ENCODE measurements around the gene TADA2B. TPM values are rescaled to one million over a fixed set of nuclear protein-coding genes. Genes with fewer than 3 reads are reported as not detected.

The TADA2B gene
- total RNA-seq, 1 donor from 2014 or later, result 19.8 TPM

DNA sequence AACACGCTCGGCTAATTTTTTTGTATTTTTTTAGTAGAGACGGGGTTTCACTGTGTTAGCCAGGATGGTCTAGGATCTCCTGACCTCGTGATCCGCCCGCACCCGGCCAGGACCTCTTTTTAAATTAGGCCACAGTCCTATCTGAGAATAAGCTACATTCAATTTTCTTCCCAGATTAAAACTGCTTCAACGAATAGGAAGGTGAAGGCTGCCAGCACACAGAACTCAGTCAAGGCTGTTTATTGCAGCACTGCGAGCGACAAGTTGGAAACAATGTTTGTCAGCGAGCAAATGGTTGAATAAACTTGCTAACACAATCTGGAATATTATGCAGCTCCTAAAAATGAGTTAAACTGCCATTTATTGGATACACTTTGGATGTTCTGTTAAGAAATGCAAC lies 22.8 kb downstream of the TADA2B start:
- Histone ChIP-seq H3K4me2 (ENCODE audit: low read length) (no peak overlapping the region), H3K4me1 (ENCODE audit: insufficient read depth, low read length) (peaks cover 16% of the 10 kb centered on the region), H3K9me3 (ENCODE audit: insufficient read depth, low read depth, low read length) (no peaks in the 10 kb centered on the region), H3K79me2 (ENCODE audit: insufficient read depth, low read length) (peaks cover 42% of the 10 kb centered on the region), H2AFZ (ENCODE audit: low read depth, low read length) (no peak overlapping the region), H3K27me3 (ENCODE audit: insufficient read depth, low read length) (no peaks in the 10 kb centered on the region), H4K20me1 (ENCODE audit: insufficient read depth, low read length) (peaks cover 55% of the 10 kb centered on the region), H3K9ac (ENCODE audit: low read length) (no peak overlapping the region), H3K36me3 (ENCODE audit: insufficient read depth, low read length) (peaks cover 24% of the 10 kb centered on the region), H3K27ac (ENCODE audit: low read depth, low read length) (no peak overlapping the region), H3K4me3 (ENCODE audit: insufficient read depth, low read depth, low read length) (no peak overlapping the region)
- H3K4me1 Mint-ChIP-seq (ENCODE audit: low read depth, unreplicated experiment), result peaks cover 3% of the 10 kb centered on the region
- peaks cover 6% of the 10 kb centered on the region for H3K27me3 Mint-ChIP-seq (ENCODE audit: low read depth, unreplicated experiment)
- peaks cover 12% of the 10 kb centered on the region for H3K36me3 Mint-ChIP-seq (ENCODE audit: low read depth, unreplicated experiment)
- peak overlapping the region; percentile 94 for H3K4me3 Mint-ChIP-seq (ENCODE audit: unreplicated experiment)
- TF ChIP-seq EZH2 (IDR thresholded peaks at IDR 0.05; ENCODE audit: insufficient read depth, low read length), result no peak
- no peak for TF ChIP-seq CTCF (IDR thresholded peaks at IDR 0.05; ENCODE audit: insufficient read depth, low read depth, low read length)
- no peaks in the 10 kb centered on the region for H3K9me3 Mint-ChIP-seq (ENCODE audit: unreplicated experiment)
- FAIRE-seq (no peak), DNase-seq (ENCODE audit: low read depth) (no peak)
- no peak overlapping the region for H3K27ac Mint-ChIP-seq (ENCODE audit: unreplicated experiment)

DNA sequence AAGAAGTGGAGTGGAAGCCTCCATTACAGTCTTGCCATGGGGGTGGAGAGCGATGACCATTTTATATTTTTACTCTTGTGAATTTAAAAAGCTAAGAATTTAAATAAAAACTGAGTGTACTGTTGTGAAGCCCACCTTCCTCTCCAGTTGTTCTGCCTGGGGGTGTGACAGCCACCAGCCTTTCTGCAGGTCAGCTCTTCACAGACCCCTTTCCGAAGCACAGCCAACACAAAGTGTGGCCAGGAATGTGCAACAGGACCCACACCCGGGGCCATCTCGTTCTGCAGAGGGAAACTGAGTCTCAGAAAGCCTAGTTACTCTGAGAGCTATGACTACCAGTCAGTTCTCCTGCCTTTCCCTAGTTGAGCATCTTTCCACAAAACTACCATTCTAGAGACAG lies 23.3 kb downstream of the TADA2B start:
- H3K9ac ChIP-seq (ENCODE audit: low read length), result peak overlapping the region; percentile 87

More for the DNA sequence above, 23.3 kb downstream of the TADA2B start:
- Histone ChIP-seq H4K20me1 (ENCODE audit: insufficient read depth, low read length) (peaks cover 50% of the 10 kb centered on the region), H3K9me3 (ENCODE audit: insufficient read depth, low read depth, low read length) (no peaks in the 10 kb centered on the region), H3K27me3 (ENCODE audit: insufficient read depth, low read length) (no peaks in the 10 kb centered on the region), H3K27ac (ENCODE audit: low read depth, low read length) (no peak overlapping the region), H3K36me3 (ENCODE audit: insufficient read depth, low read length) (peaks cover 19% of the 10 kb centered on the region), H3K4me1 (ENCODE audit: insufficient read depth, low read length) (peaks cover 16% of the 10 kb centered on the region), H2AFZ (ENCODE audit: low read depth, low read length) (no peak overlapping the region), H3K4me3 (ENCODE audit: insufficient read depth, low read depth, low read length) (peak overlapping the region; percentile 72), H3K79me2 (ENCODE audit: insufficient read depth, low read length) (peaks cover 42% of the 10 kb centered on the region), H3K4me2 (ENCODE audit: low read length) (peak overlapping the region; percentile 99)
- peaks cover 3% of the 10 kb centered on the region for H3K4me1 Mint-ChIP-seq (ENCODE audit: low read depth, unreplicated experiment)
- TF ChIP-seq CTCF (IDR thresholded peaks at IDR 0.05; ENCODE audit: insufficient read depth, low read depth, low read length) (no peak), EZH2 (IDR thresholded peaks at IDR 0.05; ENCODE audit: insufficient read depth, low read length) (no peak)
- DNase-seq (ENCODE audit: low read depth) (no peak), FAIRE-seq (no peak)
- H3K36me3 Mint-ChIP-seq (ENCODE audit: low read depth, unreplicated experiment), result peaks cover 8% of the 10 kb centered on the region
- no peak overlapping the region for H3K27ac Mint-ChIP-seq (ENCODE audit: unreplicated experiment)
- H3K9me3 Mint-ChIP-seq (ENCODE audit: unreplicated experiment), result no peaks in the 10 kb centered on the region
- H3K4me3 Mint-ChIP-seq (ENCODE audit: unreplicated experiment), result peak overlapping the region; percentile 94
- peaks cover 11% of the 10 kb centered on the region for H3K27me3 Mint-ChIP-seq (ENCODE audit: low read depth, unreplicated experiment)

Data from astrocyte (in vitro differentiated cells and primary cell).